Activated gamma-delta T cell (primary cell): ENCODE results near the gene TJP1.

ENCODE experiments used
- DNase-seq: peaks from one replicate; lab custom pipeline; 2025; lab: John Stamatoyannopoulos, UW
- total RNA-seq, 2 donors: gene quantifications; one replicate each; lab custom pipeline; 2026; lab: John Stamatoyannopoulos, UW

TJP1 gene
- total RNA-seq = 0.26 to 0.79 reads per million in 2 donors

GRCh38 chr15:29822100-29822683 lies at the start of gene TJP1:
Gene TJP1, minus strand, starts transcription at chr15:29822468. Its CDS starts 440 bp downstream, at chr15:29822028.
- DNase-seq = no peak

- no peak for DNase-seq
These were observed 49.1 kb upstream of the TJP1 start for GRCh38 chr15:29871401-29871800.

GRCh38 chr15:29870495-29871151 lies 48.4 kb upstream of the TJP1 start:
- no peak for DNase-seq

GRCh38 chr15:29867241-29868000 lies 45.2 kb upstream of the TJP1 start:
- no peak for DNase-seq

- DNase-seq = no peak
These were observed 44.1 kb upstream of the TJP1 start for GRCh38 chr15:29866337-29866736.

GRCh38 chr15:29864501-29864900 lies 42.2 kb upstream of the TJP1 start:
- DNase-seq = no peak

- DNase-seq = no peak
These were observed 41.2 kb upstream of the TJP1 start for GRCh38 chr15:29863438-29863837.

GRCh38 chr15:29862271-29862670 lies 40.0 kb upstream of the TJP1 start:
- DNase-seq = no peak

- DNase-seq = no peak
These were observed 38.6 kb upstream of the TJP1 start for GRCh38 chr15:29860872-29861271.

GRCh38 chr15:29859973-29860715 lies 37.9 kb upstream of the TJP1 start:
- no peak for DNase-seq

- no peak for DNase-seq
These were observed 37.0 kb upstream of the TJP1 start for GRCh38 chr15:29859293-29859692.

- no peak for DNase-seq
These were observed 35.0 kb upstream of the TJP1 start for GRCh38 chr15:29857221-29857789.

- no peak for DNase-seq
These were observed 32.1 kb upstream of the TJP1 start for GRCh38 chr15:29854413-29854812.

GRCh38 chr15:29853211-29853987 lies 31.1 kb upstream of the TJP1 start:
- no peak for DNase-seq

- DNase-seq = no peak
These were observed 29.9 kb upstream of the TJP1 start for GRCh38 chr15:29852201-29852600.

GRCh38 chr15:29849716-29850115 lies 27.4 kb upstream of the TJP1 start:
- DNase-seq = no peak

GRCh38 chr15:29849218-29849617 lies 26.9 kb upstream of the TJP1 start:
- no peak for DNase-seq

GRCh38 chr15:29844290-29844903 lies 22.1 kb upstream of the TJP1 start:
- no peak for DNase-seq

- no peak for DNase-seq
These were observed 20.0 kb upstream of the TJP1 start for GRCh38 chr15:29842290-29842689.

- no peak for DNase-seq
These were observed 18.7 kb upstream of the TJP1 start for GRCh38 chr15:29840926-29841325.

GRCh38 chr15:29840054-29840453 lies 17.8 kb upstream of the TJP1 start:
- DNase-seq = no peak
